Measurements from ENCODE around the gene DLST. TPM values are rescaled to one million over a fixed set of nuclear protein-coding genes. Genes with fewer than 3 reads are reported as not detected.

The DLST gene
- total RNA-seq, 1 experiment from 2014 or later = 68.8 TPM

- peaks cover 3% of the 10 kb centered on the region; the same call in 1 of the 2 replicates for H3K4me1 ChIP-seq (ENCODE audit: control insufficient read depth, insufficient read depth, low read length)
- BruUV-seq (replicated peaks) = no TSS peak
- intact Hi-C loops (cut with micrococcal nuclease; ENCODE audit: unreplicated experiment) = no loop called here
- no peaks in the 10 kb centered on the region for H3K9me3 ChIP-seq (ENCODE audit: control insufficient read depth, insufficient read depth, low read depth, low read length)
- POLR2A ChIA-PET = no interaction called here
- no peaks in the 10 kb centered on the region for H3K27me3 ChIP-seq (ENCODE audit: control insufficient read depth, insufficient read depth, low read length)
- TF ChIP-seq POLR2AphosphoS5 (IDR thresholded peaks at IDR 0.05; ENCODE audit: low read depth, low read length) (no peak), SIN3A (IDR thresholded peaks at IDR 0.05; ENCODE audit: borderline replicate concordance, insufficient read depth, low read depth, low read length) (no peak), CTCF (IDR thresholded peaks at IDR 0.05) (no peak), TCF7L2 (IDR thresholded peaks at IDR 0.05; ENCODE audit: low read depth, low read length) (no peak)
- TF ChIP-seq, protein P1, sequence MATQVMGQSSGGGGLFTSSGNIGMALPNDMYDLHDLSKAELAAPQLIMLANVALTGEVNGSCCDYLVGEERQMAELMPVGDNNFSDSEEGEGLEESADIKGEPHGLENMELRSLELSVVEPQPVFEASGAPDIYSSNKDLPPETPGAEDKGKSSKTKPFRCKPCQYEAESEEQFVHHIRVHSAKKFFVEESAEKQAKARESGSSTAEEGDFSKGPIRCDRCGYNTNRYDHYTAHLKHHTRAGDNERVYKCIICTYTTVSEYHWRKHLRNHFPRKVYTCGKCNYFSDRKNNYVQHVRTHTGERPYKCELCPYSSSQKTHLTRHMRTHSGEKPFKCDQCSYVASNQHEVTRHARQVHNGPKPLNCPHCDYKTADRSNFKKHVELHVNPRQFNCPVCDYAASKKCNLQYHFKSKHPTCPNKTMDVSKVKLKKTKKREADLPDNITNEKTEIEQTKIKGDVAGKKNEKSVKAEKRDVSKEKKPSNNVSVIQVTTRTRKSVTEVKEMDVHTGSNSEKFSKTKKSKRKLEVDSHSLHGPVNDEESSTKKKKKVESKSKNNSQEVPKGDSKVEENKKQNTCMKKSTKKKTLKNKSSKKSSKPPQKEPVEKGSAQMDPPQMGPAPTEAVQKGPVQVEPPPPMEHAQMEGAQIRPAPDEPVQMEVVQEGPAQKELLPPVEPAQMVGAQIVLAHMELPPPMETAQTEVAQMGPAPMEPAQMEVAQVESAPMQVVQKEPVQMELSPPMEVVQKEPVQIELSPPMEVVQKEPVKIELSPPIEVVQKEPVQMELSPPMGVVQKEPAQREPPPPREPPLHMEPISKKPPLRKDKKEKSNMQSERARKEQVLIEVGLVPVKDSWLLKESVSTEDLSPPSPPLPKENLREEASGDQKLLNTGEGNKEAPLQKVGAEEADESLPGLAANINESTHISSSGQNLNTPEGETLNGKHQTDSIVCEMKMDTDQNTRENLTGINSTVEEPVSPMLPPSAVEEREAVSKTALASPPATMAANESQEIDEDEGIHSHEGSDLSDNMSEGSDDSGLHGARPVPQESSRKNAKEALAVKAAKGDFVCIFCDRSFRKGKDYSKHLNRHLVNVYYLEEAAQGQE (IDR thresholded peaks at IDR 0.05; ENCODE audit: insufficient read depth in 1 of 2, low read depth in 2 of 2, low read length in 1 of 2) = no peak
- CTCF ChIA-PET = no interaction called here
- no peak overlapping the region for H3K4me3 ChIP-seq (ENCODE audit: low read depth in 2 of 2, low read length in 2 of 2)
- H3K36me3 ChIP-seq (ENCODE audit: control insufficient read depth, insufficient read depth, low read length) = no peaks in the 10 kb centered on the region
- in situ Hi-C loops (cut with HindIII; ENCODE audit: low pct_unique_long_range_greater_than_20kb, low sequenced_read_pairs) = no loop called here
- ATAC-seq (no peak), DNase-seq (ENCODE audit: low read depth, low spot score) (no peak)
- no peak overlapping the region for H3K27ac ChIP-seq (ENCODE audit: low read length)
Observed at GRCh38 chr14:74918380-74918779, 36.7 kb downstream of the DLST start.

GRCh38 chr14:74919421-74920165 lies 37.9 kb downstream of the DLST start:
- ChIA-PET CTCF (no interaction called here), POLR2A (no interaction called here)
- TF ChIP-seq, protein P1 (IDR thresholded peaks at IDR 0.05; ENCODE audit: insufficient read depth in 1 of 2, low read depth in 2 of 2, low read length in 1 of 2) = no peak
- TF ChIP-seq SIN3A (IDR thresholded peaks at IDR 0.05; ENCODE audit: borderline replicate concordance, insufficient read depth, low read depth, low read length) (no peak), TCF7L2 (IDR thresholded peaks at IDR 0.05; ENCODE audit: low read depth, low read length) (no peak), POLR2AphosphoS5 (IDR thresholded peaks at IDR 0.05; ENCODE audit: low read depth, low read length) (no peak)
- Histone ChIP-seq H3K27ac (ENCODE audit: low read length) (no peak overlapping the region), H3K36me3 (ENCODE audit: control insufficient read depth, insufficient read depth, low read length) (no peaks in the 10 kb centered on the region), H3K27me3 (ENCODE audit: control insufficient read depth, insufficient read depth, low read length) (no peaks in the 10 kb centered on the region), H3K9me3 (ENCODE audit: control insufficient read depth, insufficient read depth, low read depth, low read length) (no peaks in the 10 kb centered on the region), H3K4me1 (ENCODE audit: control insufficient read depth, insufficient read depth, low read length) (peaks cover 3% of the 10 kb centered on the region; the same call in 1 of the 2 replicates), H3K4me3 (ENCODE audit: low read depth in 2 of 2, low read length in 2 of 2) (no peak overlapping the region)
- in situ Hi-C loops (cut with HindIII; ENCODE audit: low pct_unique_long_range_greater_than_20kb, low sequenced_read_pairs) = no loop called here
- no peak for DNase-seq (ENCODE audit: low read depth, low spot score)
- no TSS peak for BruUV-seq (replicated peaks)
- intact Hi-C loops (cut with micrococcal nuclease; ENCODE audit: unreplicated experiment) = no loop called here
- no peak for ATAC-seq
